ENCODE results near the gene METTL14.

DNA sequence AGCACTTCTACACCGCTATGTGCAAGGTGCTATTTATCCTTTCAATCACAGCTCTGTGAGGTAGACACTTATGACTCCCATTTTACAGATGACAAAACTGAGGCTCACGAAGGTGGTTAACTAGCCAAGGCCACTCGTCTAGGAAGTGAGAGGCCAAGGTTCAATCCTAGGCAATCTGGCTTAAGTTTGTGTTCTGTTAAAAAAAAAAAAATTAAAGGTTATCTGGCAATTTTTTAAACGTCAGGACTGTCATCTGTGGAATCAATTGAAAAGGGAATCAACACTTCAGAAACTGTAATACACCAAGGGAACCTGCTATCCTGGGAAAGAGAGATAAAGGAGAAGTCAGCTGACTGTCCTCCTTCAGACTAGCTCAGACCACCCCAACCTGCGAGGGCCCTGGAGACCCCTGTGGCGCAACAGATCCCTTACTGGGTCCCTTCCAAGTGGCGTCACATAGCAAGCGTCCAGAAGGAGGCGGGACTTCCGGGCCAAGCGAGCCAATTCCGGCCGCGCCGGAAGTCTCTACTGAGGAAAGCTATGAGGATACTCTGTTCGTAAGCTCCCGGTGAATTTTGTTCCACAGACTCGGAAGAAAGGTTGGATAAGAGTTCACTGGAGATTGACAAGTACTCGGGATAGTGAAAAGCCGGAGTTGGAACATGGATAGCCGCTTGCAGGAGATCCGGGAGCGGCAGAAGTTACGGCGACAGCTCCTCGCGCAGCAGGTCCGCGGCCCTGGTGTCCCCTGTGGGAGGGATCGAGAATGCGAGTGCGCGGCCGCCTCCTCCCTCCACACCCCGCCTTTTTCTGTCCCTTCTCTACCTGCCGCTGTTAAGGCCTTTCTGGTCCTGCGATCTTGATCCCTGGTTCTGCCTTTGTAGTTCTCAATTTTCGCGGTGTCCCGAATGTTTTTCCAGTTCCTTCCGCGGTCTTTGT is at the start of gene METTL14:
- TF ChIP-seq POLR2A (IDR thresholded peaks at IDR 0.05) = peak in 1 of 2 donors; percentile 22
- TF ChIP-seq, protein P1, sequence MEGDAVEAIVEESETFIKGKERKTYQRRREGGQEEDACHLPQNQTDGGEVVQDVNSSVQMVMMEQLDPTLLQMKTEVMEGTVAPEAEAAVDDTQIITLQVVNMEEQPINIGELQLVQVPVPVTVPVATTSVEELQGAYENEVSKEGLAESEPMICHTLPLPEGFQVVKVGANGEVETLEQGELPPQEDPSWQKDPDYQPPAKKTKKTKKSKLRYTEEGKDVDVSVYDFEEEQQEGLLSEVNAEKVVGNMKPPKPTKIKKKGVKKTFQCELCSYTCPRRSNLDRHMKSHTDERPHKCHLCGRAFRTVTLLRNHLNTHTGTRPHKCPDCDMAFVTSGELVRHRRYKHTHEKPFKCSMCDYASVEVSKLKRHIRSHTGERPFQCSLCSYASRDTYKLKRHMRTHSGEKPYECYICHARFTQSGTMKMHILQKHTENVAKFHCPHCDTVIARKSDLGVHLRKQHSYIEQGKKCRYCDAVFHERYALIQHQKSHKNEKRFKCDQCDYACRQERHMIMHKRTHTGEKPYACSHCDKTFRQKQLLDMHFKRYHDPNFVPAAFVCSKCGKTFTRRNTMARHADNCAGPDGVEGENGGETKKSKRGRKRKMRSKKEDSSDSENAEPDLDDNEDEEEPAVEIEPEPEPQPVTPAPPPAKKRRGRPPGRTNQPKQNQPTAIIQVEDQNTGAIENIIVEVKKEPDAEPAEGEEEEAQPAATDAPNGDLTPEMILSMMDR (IDR thresholded peaks at IDR 0.05) = no peak

All from vagina (tissue), 2 donors.